Measurements from ENCODE around the gene ST8SIA5.
"Not testable (repeated sequence)": the region's sequence is repeated elsewhere in the genome, so short reads cannot be mapped to it uniquely, and the experiment has no call there.

ST8SIA5 gene

GRCh38 chr18:46756559-46757201, at the start of gene ST8SIA5:
Gene ST8SIA5, minus strand, starts transcription at chr18:46757053. Its CDS starts 545 bp downstream, at chr18:46756508.
- DNase-seq: no peak

DNA sequence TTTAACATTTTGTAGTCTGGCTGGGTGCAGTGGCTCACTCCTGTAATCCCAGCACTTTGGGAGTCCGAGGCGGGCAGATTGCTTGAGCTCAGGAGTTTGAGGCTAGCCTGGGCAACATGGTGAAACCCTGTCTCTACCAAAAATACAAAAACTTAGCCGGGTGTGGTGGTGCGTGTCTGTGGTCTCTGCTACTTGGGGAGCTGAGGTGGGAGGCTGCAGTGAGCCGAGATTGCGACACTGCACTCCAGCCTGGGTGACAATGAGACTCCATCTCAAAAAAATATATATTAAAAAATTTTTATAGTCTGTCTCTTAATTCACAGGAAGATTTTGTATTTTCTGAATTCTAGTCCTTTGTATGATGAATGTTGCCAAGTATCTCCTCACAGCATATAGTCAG, 39.1 kb upstream of the ST8SIA5 start:
- DNase-seq: not testable (repeated sequence)

DNA sequence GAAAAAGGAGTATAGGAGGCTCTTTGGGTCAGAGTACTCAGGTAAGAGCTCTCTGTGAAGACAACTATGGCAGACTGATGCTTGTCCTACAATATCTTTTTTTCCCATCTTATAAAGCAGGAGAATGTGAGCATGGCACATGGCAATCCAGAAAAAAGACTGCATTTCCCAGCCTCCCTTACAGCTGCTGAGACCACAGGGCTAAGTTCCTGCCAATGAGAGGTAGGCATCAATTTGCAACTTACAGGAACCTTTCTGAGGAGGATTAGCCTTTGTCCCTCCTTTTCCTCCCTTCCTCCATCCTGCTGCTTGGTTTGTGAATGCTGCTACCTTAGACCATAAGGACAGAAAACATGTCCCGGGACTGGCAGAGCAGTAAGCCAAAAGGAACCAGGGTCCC, 37.8 kb upstream of the ST8SIA5 start:
- DNase-seq: no peak

DNA sequence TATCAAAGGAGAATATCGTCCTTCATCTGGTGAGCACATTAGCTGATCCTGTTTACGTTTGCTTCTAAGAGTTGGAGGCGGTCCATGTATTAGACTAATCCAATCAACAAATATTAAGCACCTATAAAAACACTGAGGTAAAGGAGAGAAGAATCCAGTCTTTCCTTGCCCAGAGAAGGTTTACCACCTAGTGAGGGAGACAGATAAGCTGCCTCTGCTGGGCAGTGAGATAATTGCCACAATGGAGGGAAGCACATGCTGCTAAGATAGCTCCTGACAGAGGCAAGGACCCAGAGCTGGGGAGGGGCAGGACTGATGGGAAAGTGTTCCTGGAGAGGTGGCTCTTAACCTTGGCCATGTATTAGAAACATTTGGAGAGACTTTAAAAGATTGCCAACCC, 36.7 kb upstream of the ST8SIA5 start:
- no peak for DNase-seq

DNA sequence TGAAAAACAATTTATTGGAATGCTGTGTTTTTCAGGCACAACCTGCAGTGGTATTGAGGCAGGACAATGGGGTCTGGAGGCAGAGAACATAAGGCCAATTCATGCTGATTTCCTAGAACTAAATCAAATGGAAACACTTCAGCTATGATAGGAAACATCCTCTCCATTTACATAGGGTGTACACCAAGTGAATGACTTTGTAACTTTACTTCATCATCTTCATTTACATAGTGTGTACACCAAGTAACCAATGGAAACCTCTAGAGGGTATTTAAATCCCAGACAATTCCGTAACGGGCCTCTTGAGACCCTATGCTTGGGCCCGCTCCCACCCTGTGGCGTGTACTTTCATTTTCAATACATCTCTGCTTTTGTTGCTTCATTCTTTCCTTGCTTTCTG, 32.2 kb upstream of the ST8SIA5 start:
- DNase-seq: no peak

DNA sequence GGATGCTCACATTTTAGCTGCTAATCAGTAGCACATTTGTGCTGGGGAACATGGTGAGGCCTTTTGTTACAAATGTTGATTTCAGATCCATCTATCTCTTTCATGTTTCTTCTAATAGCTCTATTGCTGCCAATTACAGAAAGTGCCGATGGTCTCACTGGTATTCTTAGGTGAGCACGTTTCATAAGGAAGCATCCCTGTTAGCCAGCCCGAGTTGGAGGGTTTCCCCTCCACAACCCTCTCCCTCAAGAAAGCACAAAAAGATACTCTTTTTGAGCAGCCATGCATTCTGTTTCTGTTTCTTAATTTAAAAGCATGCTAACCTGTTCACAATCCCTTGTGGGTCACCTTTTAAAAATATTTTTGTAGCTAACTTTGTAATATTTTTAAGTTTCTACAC, 30.8 kb upstream of the ST8SIA5 start:
- DNase-seq: no peak

DNA sequence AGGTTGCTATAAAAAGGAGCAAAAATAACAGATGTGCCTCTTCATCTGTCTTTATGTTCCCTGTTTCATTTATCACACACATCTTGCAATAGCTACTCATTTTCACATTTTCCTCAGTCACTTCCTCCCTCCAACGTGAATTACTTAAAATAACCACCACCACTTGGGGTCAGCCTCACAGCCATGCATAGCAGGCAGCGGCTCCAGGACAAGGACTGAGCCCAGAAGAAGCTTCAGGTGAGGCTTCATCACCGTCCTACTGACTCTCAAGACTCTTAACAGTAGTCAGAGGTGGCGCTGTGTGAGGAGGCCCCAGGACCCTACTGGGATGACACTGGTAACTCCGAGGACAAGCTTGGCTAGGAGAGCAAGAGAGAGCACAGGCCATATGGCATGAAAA, 15.5 kb upstream of the ST8SIA5 start:
- DNase-seq: peak; percentile 8

DNA sequence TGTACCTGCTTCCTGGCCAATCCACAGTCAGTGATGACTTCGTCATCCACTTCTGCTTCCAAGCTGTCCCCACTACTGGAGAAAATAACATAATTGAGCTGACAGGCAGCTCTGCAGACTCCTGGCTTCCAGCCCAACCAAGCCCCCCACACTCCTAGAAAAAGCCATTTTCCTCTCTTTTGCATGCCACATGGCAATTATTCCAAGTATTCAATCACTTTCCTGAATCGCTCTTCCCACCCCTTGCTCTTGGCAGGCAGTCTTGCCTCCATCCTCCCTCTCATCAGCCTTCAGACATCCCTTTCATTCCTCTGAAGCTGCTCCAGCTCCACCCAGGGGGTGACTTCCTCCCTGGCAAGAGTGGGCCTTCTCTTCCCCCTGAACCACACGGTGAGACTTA, 14.3 kb upstream of the ST8SIA5 start:
- no peak for DNase-seq

- DNase-seq: no peak
These were observed 13.9 kb upstream of the ST8SIA5 start for GRCh38 chr18:46770708-46771107.

DNA sequence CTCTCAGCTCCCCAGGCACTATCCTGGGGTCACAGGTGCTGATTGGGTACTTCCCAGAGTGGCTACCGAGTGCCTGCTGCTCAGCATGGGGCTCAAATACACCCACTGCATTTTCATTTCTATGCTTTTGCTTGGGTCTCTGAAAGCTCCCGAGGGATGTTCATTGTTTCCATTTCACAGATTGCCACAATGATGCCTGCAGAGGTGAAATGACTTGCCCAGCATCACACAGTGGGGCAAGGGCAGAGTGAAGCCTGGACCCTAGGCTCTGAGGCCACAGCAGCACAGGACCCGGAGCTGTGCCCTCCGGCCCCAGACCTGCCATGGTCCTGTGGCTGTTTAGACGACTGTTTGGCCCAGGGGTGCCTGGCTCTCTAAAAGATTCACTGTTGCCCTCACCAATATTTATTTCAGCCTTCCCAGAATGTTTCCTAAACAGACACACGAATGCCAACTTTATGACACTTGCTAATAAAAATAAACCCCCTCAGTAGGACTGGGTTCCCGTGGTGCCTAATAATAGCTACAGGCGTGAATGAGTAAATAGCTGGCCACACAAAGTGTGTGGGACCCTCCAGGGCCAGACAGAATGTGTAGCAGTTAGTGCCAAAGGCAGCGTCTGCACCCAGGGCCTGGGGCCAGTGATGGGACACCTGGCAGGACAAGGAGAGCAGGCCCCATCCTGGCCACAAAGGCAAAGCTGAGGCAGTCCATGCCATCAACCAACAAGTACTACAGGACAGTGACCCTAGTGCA, 11.5 kb upstream of the ST8SIA5 start:
- DNase-seq: no peak

DNA sequence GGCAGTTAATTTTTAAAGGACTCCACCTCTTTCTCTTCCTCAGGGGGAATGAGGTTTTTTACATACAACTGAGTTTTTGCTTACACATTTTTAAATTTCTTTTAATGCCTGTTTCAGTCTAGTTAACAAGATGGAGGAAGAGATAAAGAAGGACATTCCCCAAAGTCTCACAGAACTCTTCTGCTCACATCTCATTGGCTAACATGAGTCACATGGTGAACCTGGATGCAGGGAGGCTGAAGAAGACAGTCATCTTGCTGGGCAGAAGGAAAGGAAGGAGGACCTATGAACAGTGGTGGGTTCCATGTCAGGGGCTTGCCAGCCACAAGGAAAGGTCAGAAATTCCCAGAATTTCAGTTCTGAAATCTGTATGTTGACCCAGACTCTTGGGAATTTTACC, 10.4 kb upstream of the ST8SIA5 start:
- no peak for DNase-seq

GRCh38 chr18:46764586-46764985, 7.7 kb upstream of the ST8SIA5 start:
- no peak for DNase-seq

DNA sequence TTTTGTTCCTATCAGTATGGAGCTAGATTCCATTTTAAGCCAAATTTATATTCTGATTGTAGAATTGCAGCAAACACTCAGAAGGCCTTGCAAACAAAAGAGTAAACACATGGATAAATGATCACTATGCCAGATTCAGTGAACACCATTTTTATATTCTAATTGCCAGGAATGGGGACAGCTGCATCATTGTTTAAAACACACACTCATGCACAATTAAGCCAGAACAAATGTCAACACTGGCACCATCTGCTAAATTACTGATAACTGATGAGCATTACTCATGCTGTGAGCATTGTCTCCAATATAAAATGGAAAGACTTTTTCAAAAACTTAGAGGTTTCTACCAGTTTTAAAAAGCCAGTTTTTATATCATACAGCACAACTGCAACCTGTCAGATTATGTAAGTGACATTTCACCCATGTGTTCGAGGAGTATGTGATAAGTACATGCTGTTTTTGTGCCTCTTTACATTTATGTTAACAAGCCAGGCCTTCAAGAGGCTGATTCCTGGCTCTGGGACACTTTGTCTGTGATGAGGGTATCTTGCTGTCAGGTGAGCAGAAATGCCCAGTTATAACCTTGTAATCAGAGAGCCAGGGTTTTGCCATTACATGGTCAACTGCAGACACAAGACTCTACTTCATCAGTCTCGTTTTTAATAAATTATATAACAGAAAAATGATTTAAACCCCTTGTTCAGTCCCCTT, 4.4 kb upstream of the ST8SIA5 start:
- DNase-seq: no peak

- no peak for DNase-seq
These were observed 3.0 kb upstream of the ST8SIA5 start for GRCh38 chr18:46759890-46760289.

DNA sequence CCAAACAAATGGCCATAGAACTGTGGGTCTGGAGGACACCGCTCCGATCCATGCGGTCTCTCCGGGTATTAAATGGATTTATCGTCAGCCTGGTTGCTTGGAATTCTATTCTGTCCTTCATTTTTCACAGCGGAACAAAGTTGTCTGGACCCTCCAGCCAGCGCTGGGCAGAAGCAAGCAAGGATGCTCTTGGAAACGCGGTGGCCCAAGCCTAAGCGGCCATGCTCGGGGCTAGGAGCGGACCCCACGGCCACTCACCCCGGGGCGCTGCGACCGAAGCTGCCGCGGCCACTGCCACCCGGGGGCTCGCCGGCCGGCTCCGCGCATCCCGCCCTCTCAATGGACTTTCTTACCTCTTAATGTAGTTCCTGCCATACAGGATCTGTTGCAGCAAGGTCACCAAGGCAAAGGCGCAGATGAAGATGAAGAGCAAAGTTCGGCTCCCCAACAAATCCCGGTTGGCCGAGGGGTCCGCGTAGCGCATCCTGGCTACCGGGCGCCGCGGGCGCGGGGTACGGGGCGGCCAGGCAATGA, 761 bp downstream of the ST8SIA5 start:
- no peak for DNase-seq

GRCh38 chr18:46755315-46756024, 1.4 kb downstream of the ST8SIA5 start:
- DNase-seq: peak; percentile 6

- DNase-seq: no peak
These were observed 2.1 kb downstream of the ST8SIA5 start for GRCh38 chr18:46754661-46755292.

GRCh38 chr18:46754188-46754587, 2.7 kb downstream of the ST8SIA5 start:
- no peak for DNase-seq

GRCh38 chr18:46751882-46752281, 5.0 kb downstream of the ST8SIA5 start:
- DNase-seq: no peak

GRCh38 chr18:46750626-46751025, 6.2 kb downstream of the ST8SIA5 start:
- no peak for DNase-seq

DNA sequence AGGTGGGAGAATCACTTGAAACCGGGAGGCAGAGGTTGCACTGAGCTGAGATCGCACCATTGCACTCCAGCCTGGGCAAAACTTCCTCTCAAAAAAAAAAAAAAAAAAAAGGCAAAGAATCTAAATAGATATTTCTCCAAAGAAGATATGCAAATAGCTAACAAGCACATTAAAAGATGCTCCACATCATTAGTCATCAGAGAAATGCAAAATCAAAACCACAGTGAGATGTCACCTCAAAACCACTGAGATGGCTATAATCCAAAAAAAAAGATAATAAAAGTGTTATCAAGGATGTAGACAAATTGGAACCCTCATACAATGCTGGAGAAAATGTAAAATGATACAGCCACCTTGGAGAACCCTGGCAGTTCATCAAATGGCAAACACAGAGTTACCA, 8.4 kb downstream of the ST8SIA5 start:
- no peak for DNase-seq

DNA sequence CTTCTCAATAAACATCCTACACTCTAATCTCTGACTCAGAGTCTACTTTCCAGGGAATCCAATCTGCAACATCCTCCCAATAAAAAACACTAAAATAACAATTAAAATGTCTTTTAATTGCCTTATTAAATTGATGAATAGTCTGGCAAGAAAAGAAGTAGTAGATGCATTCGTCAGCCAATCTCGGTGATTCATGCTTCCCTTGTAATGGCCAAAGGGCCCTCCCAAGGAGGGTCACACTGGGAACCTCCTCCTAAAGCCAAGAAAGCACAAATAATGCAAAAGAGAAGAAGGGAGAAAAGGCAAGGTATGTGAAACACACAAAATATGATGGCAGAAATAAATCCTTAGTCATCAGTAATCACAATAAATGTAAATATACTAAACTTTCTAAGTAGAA, 16.8 kb downstream of the ST8SIA5 start:
- no peak for DNase-seq

DNA sequence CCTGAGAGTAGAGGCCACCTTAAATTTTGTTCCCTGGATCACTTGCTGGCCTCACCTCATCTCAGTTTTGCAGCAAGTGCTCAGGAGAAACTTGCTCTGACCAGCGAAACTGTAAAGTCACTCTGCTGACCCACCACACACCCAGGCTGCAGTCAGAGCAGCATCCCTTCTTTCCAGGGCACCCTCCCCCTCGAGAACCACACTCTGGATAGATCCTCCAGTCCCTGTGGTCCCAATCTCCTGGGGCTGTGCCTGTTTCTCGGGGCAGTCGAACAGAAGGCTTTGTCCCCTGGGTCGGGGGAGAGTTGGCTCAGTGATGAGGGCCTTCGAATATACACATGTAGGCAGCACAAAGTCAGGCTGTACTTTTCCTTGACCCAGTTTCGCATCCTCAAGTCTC, 18.4 kb downstream of the ST8SIA5 start:
- DNase-seq: no peak
